Stimulated activated naive CD8-positive, alpha-beta T cell treated with anti-CD3 and anti-CD28 coated beads, Interleukin-15, amount 100 ng/mL, for 72 hours (primary cell): Measurements from ENCODE around the gene SPRR2E.
"Not testable (repeated sequence)": the region's sequence is repeated elsewhere in the genome, so short reads cannot be mapped to it uniquely, and the experiment has no call there.

ENCODE experiments used
- ATAC-seq: fragments of 150-1000 bp; cut with Tn5 transposase; 2 replicates; pipeline ENCODE4 v1.10.0; 2021; ENCODE audit warnings: mild to moderate bottlenecking, moderate library complexity
- DNase-seq, 2 donors: peaks; one replicate each; pipeline ENCODE4 v3.0.0; 2021 to 2022
- H3K27ac Mint-ChIP-seq, 2 donors: one replicate each; pipeline ENCODE4 v1.8.0; 2022; ENCODE audit warnings: mild to moderate bottlenecking in 2 of 2, mixed read lengths in 2 of 2, moderate library complexity in 2 of 2
- H3K27me3 Mint-ChIP-seq: one replicate; pipeline ENCODE4 v1.8.0; 2022; ENCODE audit warnings: mixed read lengths
- H3K4me1 Mint-ChIP-seq: one replicate; pipeline ENCODE4 v1.8.0; 2022; ENCODE audit warnings: mild to moderate bottlenecking, mixed read lengths
- H3K4me3 Mint-ChIP-seq, 2 donors: one replicate each; pipeline ENCODE4 v1.8.0; 2022; ENCODE audit warnings: mild to moderate bottlenecking in 2 of 2, mixed read lengths in 2 of 2, moderate library complexity in 1 of 2
- H3K9me3 Mint-ChIP-seq, 2 donors: one replicate each; pipeline ENCODE4 v1.8.0; 2022; ENCODE audit warnings: mixed read lengths in 2 of 2

SPRR2E gene

DNA sequence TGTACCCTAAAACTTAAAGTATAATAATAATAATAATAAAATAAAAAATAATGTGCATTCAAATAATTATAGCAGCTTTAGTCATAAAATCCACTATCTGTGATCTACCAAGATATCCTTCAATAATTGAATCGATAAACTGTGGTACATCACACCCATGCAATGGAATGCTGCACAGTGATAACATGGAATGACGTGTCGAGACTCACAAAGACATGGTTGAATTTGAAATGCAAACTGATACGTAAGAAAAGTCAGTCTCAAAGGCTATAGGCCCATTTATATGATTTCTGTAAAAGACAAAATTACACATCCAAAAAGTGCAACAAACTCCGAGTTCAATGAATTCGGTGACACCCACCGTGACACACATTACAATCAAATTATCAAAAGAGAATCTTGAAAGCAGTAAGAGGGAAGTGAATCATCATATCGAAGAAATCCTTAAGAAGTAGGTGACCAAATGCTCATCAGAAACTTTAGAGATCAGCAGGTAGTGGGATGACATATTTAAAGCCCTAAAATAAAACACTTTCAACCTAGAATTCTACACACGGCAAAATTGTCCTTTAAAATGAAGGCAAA is 5.2 kb upstream of the SPRR2E start:
- H3K4me3 Mint-ChIP-seq, result no peak overlapping the region
- H3K27me3 Mint-ChIP-seq, result peaks cover 49% of the 10 kb centered on the region

DNA sequence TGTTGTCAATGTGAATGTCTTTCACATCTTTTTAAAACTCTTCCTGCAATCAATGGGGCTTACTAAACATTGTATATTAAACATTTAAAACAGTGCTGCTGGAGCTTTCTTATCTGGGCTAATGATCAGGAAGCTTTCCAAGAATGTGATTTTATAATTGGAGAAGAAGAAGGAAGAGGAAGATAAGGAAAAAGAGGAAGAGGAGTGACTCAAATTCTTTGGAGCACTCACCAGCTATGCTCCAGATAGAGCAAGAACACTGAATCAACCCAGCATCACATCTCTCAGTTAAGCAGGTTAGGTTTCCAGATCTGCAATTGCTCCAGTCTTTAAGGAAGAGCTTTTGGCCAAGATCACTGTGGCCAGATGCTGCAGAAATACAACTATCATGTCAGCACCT is 1.4 kb upstream of the SPRR2E start:
- DNase-seq, result no peak
- no peaks in the 10 kb centered on the region for H3K9me3 Mint-ChIP-seq
- H3K27ac Mint-ChIP-seq, result no peak overlapping the region
- peaks cover 22% of the 10 kb centered on the region for H3K27me3 Mint-ChIP-seq
- no peaks in the 10 kb centered on the region for H3K4me1 Mint-ChIP-seq
- no peak overlapping the region for H3K4me3 Mint-ChIP-seq
- ATAC-seq, result no peak

More for the DNA sequence above, 5.2 kb upstream of the SPRR2E start:
- H3K27ac Mint-ChIP-seq, result no peak overlapping the region
- peaks cover 10 to 14% of the 10 kb centered on the region in 2 donors for H3K9me3 Mint-ChIP-seq
- no peaks in the 10 kb centered on the region for H3K4me1 Mint-ChIP-seq
- DNase-seq, result no peak
- no peak for ATAC-seq

DNA sequence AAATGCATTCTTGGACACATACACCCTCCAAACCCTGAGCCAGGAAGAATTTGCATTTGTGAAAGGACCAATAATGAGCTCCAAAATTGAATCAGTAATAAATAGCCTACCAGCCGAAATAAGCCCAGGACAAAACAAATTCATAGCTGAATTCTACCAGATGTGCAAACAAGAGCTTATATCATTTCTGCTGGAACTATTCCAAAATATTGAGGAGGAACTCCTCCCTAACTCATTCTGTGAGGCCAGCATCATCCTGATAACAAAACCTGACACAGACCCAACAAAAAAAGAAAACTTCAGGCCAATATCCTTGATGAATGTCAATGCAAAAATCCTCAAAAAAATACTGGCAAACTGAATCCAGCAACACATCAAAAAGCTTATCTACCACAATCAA is 6.7 kb downstream of the SPRR2E start:
- Mint-ChIP-seq H3K27ac (no peak overlapping the region), H3K27me3 (peaks cover 48% of the 10 kb centered on the region), H3K9me3 (no peaks in the 10 kb centered on the region), H3K4me3 (no peak overlapping the region), H3K4me1 (no peaks in the 10 kb centered on the region)
- DNase-seq (no peak), ATAC-seq (no peak)

DNA sequence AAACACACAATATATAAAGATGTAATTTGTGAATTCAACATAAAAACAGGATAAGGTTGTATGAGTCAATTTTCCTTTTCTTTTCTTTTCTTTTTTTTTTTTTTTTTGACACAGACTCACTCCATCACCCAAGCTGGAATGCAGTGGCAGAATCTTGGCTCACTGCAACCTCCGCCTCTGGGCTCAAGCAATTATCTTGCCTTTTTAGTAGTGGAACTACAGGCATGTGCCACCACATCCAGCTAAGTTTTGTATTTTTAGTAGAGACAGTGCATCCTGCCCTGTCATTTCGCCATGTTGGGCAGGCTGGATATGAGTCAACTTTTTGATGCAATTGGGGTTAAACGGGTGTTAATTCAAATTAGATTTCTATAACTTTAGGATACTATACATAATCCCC is 12.6 kb downstream of the SPRR2E start:
- no peak overlapping the region for H3K4me3 Mint-ChIP-seq
- H3K4me1 Mint-ChIP-seq, result no peaks in the 10 kb centered on the region
- H3K9me3 Mint-ChIP-seq, result peaks cover 0 to 7% of the 10 kb centered on the region in 2 donors
- no peak for DNase-seq
- H3K27ac Mint-ChIP-seq, result no peak overlapping the region
- H3K27me3 Mint-ChIP-seq, result peaks cover 36% of the 10 kb centered on the region
- ATAC-seq, result no peak

DNA sequence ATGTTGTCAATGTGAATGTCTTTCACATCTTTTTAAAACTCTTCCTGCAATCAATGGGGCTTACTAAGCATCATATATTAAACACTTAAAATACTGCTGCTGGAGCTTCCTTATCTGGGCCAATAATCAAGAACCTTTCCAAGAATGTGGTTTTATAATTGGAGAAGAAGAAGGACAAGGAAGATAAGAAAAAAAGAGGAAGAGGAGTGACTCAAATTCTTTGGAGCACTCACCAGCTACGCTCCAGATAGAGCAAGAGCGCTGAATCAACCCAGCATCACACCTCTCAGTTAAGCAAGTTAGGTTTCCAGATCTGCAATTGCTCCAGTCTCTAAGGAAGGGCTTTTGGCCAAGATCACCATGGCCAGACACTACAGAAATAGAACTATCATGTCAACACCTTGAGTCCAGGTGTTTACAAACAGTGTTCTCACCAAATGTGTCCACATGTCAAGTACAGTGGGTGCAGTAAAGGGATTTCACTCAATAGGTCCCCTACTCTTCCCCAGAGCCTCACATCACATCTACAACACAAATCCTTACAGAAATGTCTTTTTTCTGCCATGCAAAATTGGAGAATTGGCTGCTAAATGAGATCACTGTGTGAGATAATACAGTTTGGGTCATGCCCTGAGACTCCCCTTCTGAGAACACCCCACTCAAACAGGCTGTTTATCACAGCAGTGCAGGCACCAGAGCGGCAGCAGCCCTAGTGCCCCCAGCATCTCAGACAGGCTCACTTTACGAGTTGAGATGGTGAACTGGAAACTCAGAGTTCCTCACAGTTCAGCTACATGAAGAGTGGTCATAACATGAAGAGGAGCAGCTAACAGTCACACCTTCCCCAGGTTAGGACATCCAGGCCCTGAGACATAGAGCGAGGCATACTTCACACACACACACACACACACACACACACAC is 21.3 kb downstream of the SPRR2E start:
- Mint-ChIP-seq H3K27me3 (peaks cover 13% of the 10 kb centered on the region), H3K4me3 (no peak overlapping the region), H3K9me3 (no peaks in the 10 kb centered on the region), H3K4me1 (no peaks in the 10 kb centered on the region), H3K27ac (no peak overlapping the region)
- no peak for DNase-seq
- ATAC-seq, result no peak

DNA sequence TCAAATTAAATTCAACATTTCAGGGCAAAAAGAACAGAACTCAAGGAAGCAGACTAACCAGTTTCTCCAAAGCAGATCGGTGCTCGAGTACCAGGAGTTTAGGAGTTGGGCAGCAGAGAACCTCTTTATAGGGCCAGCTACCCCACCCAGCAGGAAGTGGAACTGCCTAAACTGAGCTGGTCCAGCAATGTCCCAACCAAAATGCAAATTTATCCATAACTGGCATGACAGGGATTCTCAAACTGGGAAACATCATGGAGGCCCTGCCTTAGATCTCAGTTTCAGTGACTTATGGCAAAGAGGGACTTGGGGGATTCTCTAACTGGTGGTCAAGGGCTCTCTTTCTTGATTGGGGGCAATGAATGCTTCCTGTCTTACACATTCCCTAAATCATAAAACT is 22.8 kb downstream of the SPRR2E start, which contains the start of gene SPRR2B:
Gene SPRR2B (minus strand): TSS at position 101 of the 400 bp plus-strand sequence. CDS start 772 bp downstream, outside the sequence.
- no peak within 1 kb of the TSS for H3K27ac Mint-ChIP-seq
- ATAC-seq, result no peak
- no peak within 1 kb of the TSS for H3K4me3 Mint-ChIP-seq

DNA sequence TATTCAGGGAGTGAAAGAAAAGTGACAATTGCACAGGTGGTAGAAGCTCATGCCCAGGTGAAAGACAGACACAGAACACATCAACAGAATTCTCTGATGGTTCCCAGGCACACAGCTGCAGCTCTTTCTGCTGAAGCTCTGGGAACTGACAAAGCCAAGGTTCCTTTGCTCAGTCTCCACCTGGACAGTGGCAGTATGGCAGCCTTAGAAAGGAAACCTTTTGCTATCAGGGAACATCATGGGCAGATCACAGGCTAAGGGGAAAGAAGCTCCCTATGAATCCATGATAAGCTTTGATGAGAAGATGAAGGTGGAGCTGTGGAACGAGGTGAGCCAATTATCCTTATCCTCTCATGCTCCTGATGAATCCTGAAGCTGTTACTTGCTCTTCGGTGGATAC is 24.1 kb downstream of the SPRR2E start:
- Mint-ChIP-seq H3K27me3 (peaks cover 28% of the 10 kb centered on the region), H3K4me1 (no peaks in the 10 kb centered on the region), H3K9me3 (no peaks in the 10 kb centered on the region), H3K27ac (no peak overlapping the region), H3K4me3 (no peak overlapping the region)
- ATAC-seq (no peak), DNase-seq (no peak)

More for the DNA sequence above, 22.8 kb downstream of the SPRR2E start, which contains the start of gene SPRR2B:
- Mint-ChIP-seq H3K9me3 (no peaks in the 10 kb centered on the region), H3K27me3 (peaks cover 28% of the 10 kb centered on the region), H3K4me1 (no peaks in the 10 kb centered on the region)
- DNase-seq, result no peak

DNA sequence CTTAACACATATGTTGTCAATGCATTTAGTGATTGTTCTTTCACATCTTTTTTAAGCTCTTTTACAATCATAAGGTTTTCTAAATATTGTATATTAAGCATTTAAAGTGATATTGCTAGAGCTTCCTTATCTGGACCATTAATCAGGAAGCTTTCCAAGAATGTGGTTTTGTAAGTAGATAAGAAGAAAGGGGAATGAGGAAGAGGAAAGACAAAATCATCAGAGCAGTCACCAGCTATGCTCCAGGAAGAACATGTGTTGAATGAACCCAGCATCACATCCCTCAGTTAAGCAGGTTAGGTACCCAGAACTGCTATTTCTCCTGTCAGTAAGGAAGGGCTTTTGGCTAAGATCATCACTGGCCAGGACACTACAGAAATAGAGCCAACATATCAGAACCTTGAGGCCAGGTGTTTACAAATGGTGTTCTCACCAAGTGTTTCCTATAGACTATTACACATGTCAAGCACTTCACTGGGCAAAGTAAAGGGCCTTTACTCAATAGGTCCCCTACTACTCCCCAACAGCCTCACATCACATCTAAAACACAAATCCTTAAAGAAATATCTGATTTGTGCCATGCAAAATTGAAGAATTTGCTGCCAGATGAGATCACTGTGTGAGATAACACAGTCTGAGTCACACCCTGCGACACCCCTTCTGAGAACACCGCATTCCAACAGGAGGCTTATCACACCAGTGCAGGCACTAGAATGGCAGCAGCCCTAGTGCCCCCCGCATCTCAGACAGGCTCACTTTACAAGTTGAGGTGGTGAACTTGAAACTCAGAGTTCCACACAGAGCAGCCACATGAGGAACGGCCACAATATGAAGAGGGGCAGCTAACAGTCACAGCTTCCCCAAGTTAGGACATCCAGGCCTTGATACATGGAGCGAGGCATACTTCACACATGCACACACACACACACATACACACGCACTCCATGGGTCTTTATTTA is 35.2 kb downstream of the SPRR2E start:
- no peak for DNase-seq
- ATAC-seq, result no peak
- H3K27ac Mint-ChIP-seq, result no peak overlapping the region
- H3K4me1 Mint-ChIP-seq, result no peaks in the 10 kb centered on the region
- no peaks in the 10 kb centered on the region for H3K9me3 Mint-ChIP-seq
- H3K4me3 Mint-ChIP-seq, result no peak overlapping the region
- H3K27me3 Mint-ChIP-seq, result peaks cover 19% of the 10 kb centered on the region

DNA sequence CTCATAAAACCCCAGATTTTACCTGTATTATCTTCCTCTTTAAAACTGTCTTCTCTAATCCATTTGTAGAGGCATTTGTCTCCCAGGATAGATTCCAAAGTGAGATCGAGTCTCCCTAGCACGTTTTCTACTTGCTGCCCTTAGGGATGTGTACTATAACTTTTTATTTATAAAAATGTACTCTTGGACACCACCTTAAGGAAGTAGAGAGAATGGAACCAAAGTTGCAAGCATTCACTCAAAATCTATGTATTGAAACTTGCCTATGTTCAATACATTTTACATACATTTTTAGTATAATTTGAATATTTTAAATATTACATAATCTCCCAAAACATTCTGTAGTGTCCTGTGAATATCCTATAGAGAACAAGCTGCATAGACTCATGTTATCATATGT is 36.2 kb downstream of the SPRR2E start:
- Mint-ChIP-seq H3K4me3 (no peak overlapping the region), H3K4me1 (no peaks in the 10 kb centered on the region), H3K27ac (no peak overlapping the region), H3K27me3 (peaks cover 26% of the 10 kb centered on the region), H3K9me3 (no peaks in the 10 kb centered on the region)
- ATAC-seq (no peak), DNase-seq (no peak)

DNA sequence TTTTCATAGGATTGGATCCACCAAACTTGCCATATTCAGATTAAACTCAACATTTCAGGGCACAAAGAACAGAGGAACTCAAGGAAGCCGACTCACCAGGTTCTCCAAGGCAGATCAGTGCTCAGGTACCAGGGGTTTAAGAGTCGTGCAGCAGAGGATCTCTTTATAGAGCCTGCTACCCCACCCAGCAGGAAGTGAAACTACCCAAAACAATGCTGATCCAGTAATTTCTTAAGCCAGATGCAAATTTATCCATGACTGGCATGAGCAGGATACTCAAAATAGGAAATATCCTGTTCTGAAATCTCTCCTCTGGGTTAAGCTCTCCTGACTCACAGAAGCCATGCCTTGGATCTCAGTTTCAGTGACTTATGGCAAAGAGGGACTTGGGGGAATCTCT is 37.0 kb downstream of the SPRR2E start, which contains the start of gene SPRR2A:
Gene SPRR2A (minus strand): TSS at position 138 of the 400 bp plus-strand sequence. CDS start 777 bp downstream, outside the sequence.
- Mint-ChIP-seq H3K9me3 (no peaks in the 10 kb centered on the region), H3K4me3 (no peak within 1 kb of the TSS), H3K4me1 (no peaks in the 10 kb centered on the region), H3K27ac (no peak within 1 kb of the TSS), H3K27me3 (peaks cover 34% of the 10 kb centered on the region)
- DNase-seq (no peak), ATAC-seq (no peak)

DNA sequence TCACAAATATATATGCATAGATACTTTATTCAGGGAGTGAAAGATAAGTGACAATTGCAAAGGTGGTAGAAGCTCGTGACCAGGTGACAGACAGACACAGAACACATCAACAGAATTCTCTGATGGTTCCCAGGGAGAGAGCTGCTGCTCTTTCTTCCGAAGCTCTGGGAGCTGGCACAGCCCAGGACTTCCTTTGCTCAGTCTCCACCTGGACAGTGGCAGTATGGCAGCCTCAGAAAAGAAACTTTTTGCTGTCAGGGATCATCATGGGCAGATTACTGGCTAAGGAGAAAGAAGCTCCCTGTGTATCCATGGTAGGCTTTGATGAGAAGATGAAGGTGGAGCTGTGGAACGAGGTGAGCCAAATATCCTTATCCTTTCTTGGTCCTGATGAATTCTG is 38.2 kb downstream of the SPRR2E start:
- H3K9me3 Mint-ChIP-seq, H3K4me3 Mint-ChIP-seq, ATAC-seq, H3K4me1 Mint-ChIP-seq, H3K27ac Mint-ChIP-seq, DNase-seq: not testable (repeated sequence)
- peaks cover 42% of the 10 kb centered on the region for H3K27me3 Mint-ChIP-seq

DNA sequence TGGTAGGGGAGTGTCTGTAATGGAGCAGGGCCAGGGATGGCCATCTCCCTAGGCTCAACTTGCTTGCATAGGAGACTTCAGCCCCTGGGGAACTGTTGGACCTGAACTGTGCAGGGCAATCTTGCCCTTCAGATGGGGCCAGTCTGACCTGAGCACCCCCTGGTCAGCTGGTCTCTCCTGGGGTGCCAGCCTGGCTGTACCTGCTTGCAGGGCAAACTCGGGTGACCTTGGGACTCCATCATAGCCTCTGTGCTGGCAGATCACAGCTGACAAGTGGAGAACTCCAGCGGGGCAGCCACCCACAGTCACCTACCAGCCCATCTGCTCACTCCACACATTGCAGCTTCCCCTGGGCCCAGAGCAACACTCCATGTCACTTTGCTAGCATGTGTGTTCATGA is 45.1 kb downstream of the SPRR2E start:
- DNase-seq, result no peak
- Mint-ChIP-seq H3K4me3 (no peak overlapping the region), H3K9me3 (no peaks in the 10 kb centered on the region), H3K4me1 (no peaks in the 10 kb centered on the region), H3K27me3 (peaks cover 46% of the 10 kb centered on the region), H3K27ac (no peak overlapping the region)
- no peak for ATAC-seq
